Heart left ventricle (tissue), 16 donors: ENCODE measurements around the gene MFSD8. TPM values are rescaled to one million over a fixed set of nuclear protein-coding genes. Genes with fewer than 3 reads are reported as not detected.
A peak's percentile ranks its signal among the peaks of the same experiment; 100 is the strongest.
"Not testable (repeated sequence)": the region's sequence is repeated elsewhere in the genome, so short reads cannot be mapped to it uniquely, and the experiment has no call there.

Experiments used
- ATAC-seq, 4 donors: fragments of 200-7000 bp; cut with Tn5 transposase; one replicate each; pipeline ENCODE4 v1.9.1; 2020 to 2022; ENCODE audit warnings: moderate library complexity in 4 of 4, mild to moderate bottlenecking in 3 of 4, moderate number of reproducible peaks in 1 of 4
- DNase-seq, 5 donors: peaks; one replicate each; pipeline ENCODE4 v3.0.0-alpha.2; 2020
- H3K27ac ChIP-seq, 12 donors: fragments of 200-600 bp; sonication (generic) in 4 of 12; one replicate each; pipeline versions ENCODE4 v1.5.0 to v1.8.0; 2016 to 2022; ENCODE audit warnings: mild to moderate bottlenecking in 2 of 12
- H3K27me3 ChIP-seq, 9 donors: fragments of 200-600 bp; sonication (generic) in 2 of 9; one replicate each; pipeline versions ENCODE4 v1.5.1 to v1.8.0; 2016 to 2022; ENCODE audit warnings: mild to moderate bottlenecking in 3 of 9
- H3K36me3 ChIP-seq, 9 donors: fragments of 200-600 bp; sonication (generic) in 2 of 9; one replicate each; pipeline versions ENCODE4 v1.5.0 to v1.8.0; 2018 to 2022; ENCODE audit warnings: mild to moderate bottlenecking in 2 of 9
- H3K4me1 ChIP-seq, 12 donors: fragments of 200-600 bp; sonication (generic) in 4 of 12; one replicate each; pipeline versions ENCODE4 v1.5.0 to v1.8.0; 2016 to 2022; ENCODE audit warnings: mild to moderate bottlenecking in 3 of 12
- H3K4me3 ChIP-seq, 12 donors: fragments of 200-600 bp; sonication (generic) in 4 of 12; one replicate each; pipeline versions ENCODE4 v1.5.0 to v1.8.0; 2017 to 2022; ENCODE audit warnings: mild to moderate bottlenecking in 9 of 12, moderate library complexity in 4 of 12
- H3K9me3 ChIP-seq, 12 donors: fragments of 200-600 bp; sonication (generic) in 4 of 12; one replicate each; pipeline versions ENCODE4 v1.5.0 to v1.8.0; 2016 to 2022; ENCODE audit warnings: mild to moderate bottlenecking in 1 of 12
- CTCF ChIP-seq, 12 donors: fragments of 200-600 bp; sonication (generic) in 4 of 12; IDR thresholded peaks; one replicate each; pipeline versions ENCODE4 v1.5.0 to v1.8.0; 2018 to 2022; ENCODE audit warnings: antibody characterized with exemption in 12 of 12, mild to moderate bottlenecking in 5 of 12
- POLR2A ChIP-seq, 2 donors: fragments of 450-650 bp; IDR thresholded peaks; one replicate each; pipeline ENCODE4 v1.6.1; 2017; ENCODE audit warnings: antibody characterized with exemption in 2 of 2, mild to moderate bottlenecking in 2 of 2, moderate library complexity in 2 of 2
- WGBS, 4 donors: extraction: QIAGEN DNeasy Blood & Tissue Kit in 2 of 4; methylation state at CpG; one replicate each; pipeline versions ENCODE4 v1.1.5 to v1.1.7; 2013 to 2018; 5-methylcytosine and 5-hydroxymethylcytosine counted together
- intact Hi-C, 10 donors: fragments of 100-400 bp; cut with DNase I; formaldehyde crosslinking; loops; one replicate each; pipeline versions ENCODE4 v1.11.1 to v1.14.2; 2022
- polyA plus RNA-seq, 2 donors: library from polyadenylated mRNA; stranded (reverse); fragments of 200-250 nt; gene quantifications; one replicate each; pipeline ENCODE4 v1.2.3, GENCODE V29; 2013
- total RNA-seq, 9 donors: library from RNA; depleted of rRNA in 2 of 9; stranded (reverse); fragments of >200 nt in 2 of 9; fragmentation: NEBNext Ultra II Directional in 3 of 9; extraction: Animal tissue kit (Norgen Biotek cat#: 25700) in 3 of 9; gene quantifications; one replicate each; pipeline versions ENCODE4 v1.1.0 to v1.2.4, GENCODE V29; 2016 to 2023
- donor health status: ischemic (EF 13 %, LVEDD 7.1; RV severe dilation, severe dysfunction).
- donor health status: healthy with polysubstance abuse.
- donor health status: DM: no; HTN: yes; CAD: no.
- donor health status: DM: no; HTN: no; CAD: no.
- donor health status: ischemic (EF 25% LVEDD 6.9; RV normal size, moderate dysfunction).
- donor health status: ischemic (EF 25% LVEDD 5.7; RV mildly dilated, moderate dysfunction).
- donor health status: healthy.
- donor health status: DM: yes; HTN: yes; CAD: no.
- donor health status: ischemic (EF 35%, LVEDD 5.7; RV mildly dilated, moderate dysfunction).
- donor health status: nonischemic (EF 11% LVEDD 7.7; RV severe dilation, severe dysfunction).
- donor health status: DM: yes; HTN: yes; CAD: no.
- donor health status: PGD.
- donor health status: ischemic (EF 29% LVEDD 5.4; RV normal size, mild dysfunction).
- donor health status: nonischemic (EF 23%, LVEDD 6.1; RV moderate dilation, normal function).

The MFSD8 gene
- total and polyA plus RNA-seq, 11 donors: 4.1 to 17.4 (median 9.7) TPM

- H3K27ac ChIP-seq: no peak overlapping the region
- DNase-seq (no peak), ATAC-seq (no peak)
- H3K9me3 ChIP-seq: peaks cover 0 to 13% (median 2%) of the 10 kb centered on the region in 12 donors
- TF ChIP-seq POLR2A (IDR thresholded peaks at IDR 0.05): no peak
- TF ChIP-seq CTCF (IDR thresholded peaks at IDR 0.05): no peak
- H3K36me3 ChIP-seq: peaks cover 0 to 27% (median 7%) of the 10 kb centered on the region in 9 donors
- 95 to 99% (median 97%) methylated on average over 2 of the region's 2 CpGs for WGBS, 4 donors
- H3K4me1 ChIP-seq: peaks cover 0 to 15% (median 0%) of the 10 kb centered on the region in 12 donors
- intact Hi-C loops: loop anchor here in 1 of 10 donors (10.0 kb wide), 1 partner anchor 170 kb away; no protein-coding TSS in a partner anchor
- H3K27me3 ChIP-seq: no peaks in the 10 kb centered on the region
- H3K4me3 ChIP-seq: no peak overlapping the region
Observed at GRCh38 chr4:127975121-127975770, 10.3 kb upstream of the MFSD8 start.

GRCh38 chr4:127970925-127971324, 6.0 kb upstream of the MFSD8 start:
- 44 to 57% (median 52%) methylated on average over 4 of the region's 4 CpGs for WGBS, 4 donors
- intact Hi-C loops: loop anchor here in 1 of 10 donors (10.0 kb wide), 1 partner anchor 166 kb away; no protein-coding TSS in a partner anchor
- peaks cover 0 to 49% (median 19%) of the 10 kb centered on the region in 12 donors for H3K4me1 ChIP-seq

GRCh38 chr4:127968586-127968985, 3.6 kb upstream of the MFSD8 start:
- 41 to 48% (median 45%) methylated on average over 2 of the region's 2 CpGs for WGBS, 4 donors
- H3K9me3 ChIP-seq: no peaks in the 10 kb centered on the region
- peaks cover 0 to 13% (median 0%) of the 10 kb centered on the region in 9 donors for H3K36me3 ChIP-seq
- H3K27ac ChIP-seq: peak overlapping the region in 7 of 12 donors; percentile 50 to 97 (median 75)
- DNase-seq: peak in 2 of 5 donors; percentile 31 to 39
- intact Hi-C loops: loop anchor here in 6 of 10 donors (5.0 to 10.0 kb wide), 5 partner anchors 84 to 184 kb away; partner anchors contain the start of genes PLK4 (in 4 of the 6), HSPA4L (in 3 of the 6) and LARP1B (in 1 of the 6)
- H3K27me3 ChIP-seq: no peaks in the 10 kb centered on the region
- H3K4me1 ChIP-seq: peaks cover 0 to 51% (median 17%) of the 10 kb centered on the region in 12 donors
- TF ChIP-seq POLR2A (IDR thresholded peaks at IDR 0.05) (no peak), CTCF (IDR thresholded peaks at IDR 0.05) (no peak)
- ATAC-seq: peak; percentile 5 to 27 (median 10)
- H3K4me3 ChIP-seq: peak overlapping the region in 4 of 12 donors; percentile 0 to 27 (median 12)

More at GRCh38 chr4:127970925-127971324, 6.0 kb upstream of the MFSD8 start:
- peaks cover 0 to 27% (median 3%) of the 10 kb centered on the region in 9 donors for H3K36me3 ChIP-seq
- DNase-seq, H3K4me3 ChIP-seq, H3K27me3 ChIP-seq, H3K9me3 ChIP-seq: not testable (repeated sequence)
- ATAC-seq: peak in 3 of 4 donors; percentile 54 to 60 (median 60)
- H3K27ac ChIP-seq: peak overlapping the region in 5 of 12 donors; percentile 67 to 97 (median 76)

GRCh38 chr4:127967141-127967775, 2.3 kb upstream of the MFSD8 start:
- no peak for TF ChIP-seq CTCF (IDR thresholded peaks at IDR 0.05)
- no peak for TF ChIP-seq POLR2A (IDR thresholded peaks at IDR 0.05)
- Histone ChIP-seq H3K27me3 (no peaks in the 10 kb centered on the region), H3K4me1 (peaks cover 0 to 61% (median 19%) of the 10 kb centered on the region in 12 donors), H3K4me3 (peak overlapping the region in 5 of 12 donors; percentile 4 to 94 (median 18)), H3K27ac (peak overlapping the region in 6 of 12 donors; percentile 53 to 97 (median 91)), H3K36me3 (peaks cover 0 to 3% (median 0%) of the 10 kb centered on the region in 9 donors), H3K9me3 (no peaks in the 10 kb centered on the region)
- no peak for DNase-seq
- intact Hi-C loops: loop anchor here in 6 of 10 donors (5.0 to 10.0 kb wide), 5 partner anchors 82 to 182 kb away; partner anchors contain the start of genes PLK4 (in 4 of the 6), HSPA4L (in 3 of the 6) and LARP1B (in 1 of the 6)
- 58 to 94% (median 79%) methylated on average over 1 of the region's 1 CpG for WGBS, 4 donors
- ATAC-seq: no peak
